Neural cell (in vitro differentiated cells): Measurements from ENCODE around the gene LTK. TPM values are rescaled to one million over a fixed set of nuclear protein-coding genes. Genes with fewer than 3 reads are reported as not detected.

Experiments used
- H2AFZ ChIP-seq: fragments of 200-600, 300-800 bp; sonication (generic), shearing (Covaris generic); 2 replicates; pipeline ENCODE4 v1.6.0; 2014; ENCODE audit warnings: low read depth, mild to moderate bottlenecking, antibody characterized with exemption, low read length, moderate library complexity
- H3F3A ChIP-seq: fragments of 200-600 bp; shearing (Covaris generic); 2 replicates; pipeline ENCODE4 v1.6.1; 2016; ENCODE audit warnings: mild to moderate bottlenecking, moderate library complexity, mixed read lengths, antibody characterized with exemption, low read length; ENCODE audit not compliant: insufficient read depth, poor library complexity, severe bottlenecking
- H3K27ac ChIP-seq: fragments of 200-600, 300-800 bp; sonication (generic), shearing (Covaris generic); 2 replicates; pipeline ENCODE4 v1.5.1; 2014; ENCODE audit warnings: mild to moderate bottlenecking, low read length, moderate library complexity
- H3K27me3 ChIP-seq: fragments of 300-800, 200-600 bp; sonication (generic), shearing (Covaris generic); 2 replicates; pipeline ENCODE4 v1.6.0; 2014; ENCODE audit warnings: mild to moderate bottlenecking, low read depth, low read length, moderate library complexity; ENCODE audit not compliant: insufficient read depth
- H3K36me3 ChIP-seq: fragments of 300-800, 200-600 bp; sonication (generic), shearing (Covaris generic); 2 replicates; pipeline ENCODE4 v1.5.1; 2014; ENCODE audit warnings: mild to moderate bottlenecking, antibody characterized with exemption, low read length, moderate library complexity; ENCODE audit not compliant: insufficient read depth
- H3K4me2 ChIP-seq: fragments of 300-800, 200-600 bp; sonication (generic), shearing (Covaris generic); 2 replicates; pipeline ENCODE4 v1.6.0; 2014; ENCODE audit warnings: mild to moderate bottlenecking, low read length
- H3K4me3 ChIP-seq: fragments of 300-800, 200-600 bp; sonication (generic), shearing (Covaris generic); 2 replicates; pipeline ENCODE4 v1.5.1; 2014; ENCODE audit warnings: mild to moderate bottlenecking, low read length, moderate library complexity
- H3K79me2 ChIP-seq: fragments of 200-600 bp; shearing (Covaris generic); replicated peaks from 2 replicates; pipeline ENCODE4 v1.6.0; 2014; ENCODE audit warnings: mild to moderate bottlenecking, low read length, moderate library complexity; ENCODE audit not compliant: insufficient read depth
- H3K9ac ChIP-seq: fragments of 300-800, 200-600 bp; sonication (generic), shearing (Covaris generic); 2 replicates; pipeline ENCODE4 v1.6.1; 2016; ENCODE audit warnings: mild to moderate bottlenecking, low read length, mixed read lengths
- H3K9me2 ChIP-seq: fragments of 200-600 bp; shearing (Covaris generic); 2 replicates; pipeline ENCODE4 v1.6.1; 2016; ENCODE audit warnings: mild to moderate bottlenecking, low read length, mixed read lengths; ENCODE audit not compliant: insufficient read depth
- H3K9me3 ChIP-seq: fragments of 200-600, 300-800 bp; sonication (generic), shearing (Covaris generic); 2 replicates; pipeline ENCODE4 v1.6.1; 2016; ENCODE audit warnings: mild to moderate bottlenecking, mixed run types, low read length, moderate library complexity, mixed read lengths
- H4K20me1 ChIP-seq: fragments of 200-600 bp; shearing (Covaris generic); 2 replicates; pipeline ENCODE4 v1.6.1; 2016; ENCODE audit warnings: mild to moderate bottlenecking, mixed run types; ENCODE audit not compliant: insufficient read depth
- EP300 ChIP-seq: fragments of 450-650 bp; conservative IDR thresholded peaks from 2 replicates; pipeline ENCODE4 v1.6.1; 2014; ENCODE audit warnings: antibody characterized with exemption, mild to moderate bottlenecking, moderate library complexity; ENCODE audit not compliant: poor library complexity, severe bottlenecking
- EZH2 ChIP-seq: fragments of 200-600, 300-800 bp; shearing (Covaris generic), sonication (generic); IDR thresholded peaks from 2 replicates; pipeline ENCODE4 v1.6.1; 2014; ENCODE audit warnings: antibody characterized with exemption, low read length, borderline replicate concordance, mild to moderate bottlenecking; ENCODE audit not compliant: insufficient read depth, poor library complexity, severe bottlenecking
- MXI1 ChIP-seq: fragments of 450-650 bp; conservative IDR thresholded peaks from 2 replicates; pipeline ENCODE4 v1.6.1; 2014; ENCODE audit warnings: antibody characterized with exemption, mild to moderate bottlenecking; ENCODE audit not compliant: poor library complexity, severe bottlenecking
- POLR2AphosphoS5 ChIP-seq: IDR thresholded peaks from 2 replicates; pipeline ENCODE4 v1.6.1; 2012
- RAD21 ChIP-seq: fragments of 450-650 bp; conservative IDR thresholded peaks from 2 replicates; pipeline ENCODE4 v1.6.1; 2014; ENCODE audit warnings: antibody characterized with exemption, mild to moderate bottlenecking, moderate library complexity
- SMC3 ChIP-seq: fragments of 450-650 bp; conservative IDR thresholded peaks from 2 replicates; pipeline ENCODE4 v1.6.1; 2014; ENCODE audit warnings: antibody characterized with exemption, mild to moderate bottlenecking, moderate library complexity; ENCODE audit not compliant: poor library complexity
- TAF1 ChIP-seq: IDR thresholded peaks from 2 replicates; pipeline ENCODE4 v1.6.1; 2012; ENCODE audit warnings: low read depth
- polyA plus RNA-seq: library from polyadenylated mRNA; depleted of rRNA; stranded (reverse); fragments of >200 nt; gene quantifications from 2 replicates; pipeline ENCODE4 v1.2.3, GENCODE V29; 2014
- TF ChIP-seq, protein P1 (sequence below): fragments of 450-650 bp; IDR thresholded peaks from 2 replicates; pipeline ENCODE4 v1.5.1; 2014; ENCODE audit warnings: antibody characterized with exemption, mild to moderate bottlenecking, moderate library complexity; ENCODE audit not compliant: poor library complexity, severe bottlenecking
- TF ChIP-seq, protein P2 (sequence below): IDR thresholded peaks from 2 replicates; pipeline ENCODE4 v1.6.1; 2012; ENCODE audit warnings: borderline replicate concordance

LTK gene
- polyA plus RNA-seq, 1 donor from 2014 or later, result 0.28 TPM

DNA sequence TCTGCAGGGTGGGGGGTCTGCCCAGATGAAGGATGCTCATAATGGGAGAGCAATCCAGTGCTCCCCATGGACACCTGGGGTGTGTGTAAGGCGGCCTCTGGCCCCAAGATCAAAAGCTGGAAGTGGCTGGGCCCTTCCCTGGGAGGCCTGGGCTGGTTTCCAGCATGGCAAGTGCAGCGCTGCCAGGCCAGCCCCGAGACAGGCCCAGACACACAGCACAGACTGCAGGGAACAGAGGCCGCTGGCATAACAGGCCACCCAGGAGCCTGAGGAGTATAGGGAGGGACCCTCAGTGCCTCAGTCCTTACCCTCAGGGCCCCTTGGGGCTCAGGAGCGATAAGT lies 10.0 kb downstream of the LTK start:
- no peak overlapping the region for H3K4me3 ChIP-seq
- H3K9me2 ChIP-seq, result no peaks in the 10 kb centered on the region
- H3K4me2 ChIP-seq, result no peak overlapping the region
- no peaks in the 10 kb centered on the region for H3K9me3 ChIP-seq
- H3F3A ChIP-seq, result no peaks in the 10 kb centered on the region
- H4K20me1 ChIP-seq, result no peaks in the 10 kb centered on the region
- H2AFZ ChIP-seq, result no peak overlapping the region
- H3K9ac ChIP-seq, result no peak overlapping the region
- H3K79me2 ChIP-seq, result no peaks in the 10 kb centered on the region
- peaks cover 89% of the 10 kb centered on the region for H3K27me3 ChIP-seq
- no peaks in the 10 kb centered on the region for H3K36me3 ChIP-seq
- H3K27ac ChIP-seq, result no peak overlapping the region
- no peak for TF ChIP-seq POLR2AphosphoS5
- no peak for TF ChIP-seq RAD21
- TF ChIP-seq EP300, result no peak
- TF ChIP-seq, protein P1, sequence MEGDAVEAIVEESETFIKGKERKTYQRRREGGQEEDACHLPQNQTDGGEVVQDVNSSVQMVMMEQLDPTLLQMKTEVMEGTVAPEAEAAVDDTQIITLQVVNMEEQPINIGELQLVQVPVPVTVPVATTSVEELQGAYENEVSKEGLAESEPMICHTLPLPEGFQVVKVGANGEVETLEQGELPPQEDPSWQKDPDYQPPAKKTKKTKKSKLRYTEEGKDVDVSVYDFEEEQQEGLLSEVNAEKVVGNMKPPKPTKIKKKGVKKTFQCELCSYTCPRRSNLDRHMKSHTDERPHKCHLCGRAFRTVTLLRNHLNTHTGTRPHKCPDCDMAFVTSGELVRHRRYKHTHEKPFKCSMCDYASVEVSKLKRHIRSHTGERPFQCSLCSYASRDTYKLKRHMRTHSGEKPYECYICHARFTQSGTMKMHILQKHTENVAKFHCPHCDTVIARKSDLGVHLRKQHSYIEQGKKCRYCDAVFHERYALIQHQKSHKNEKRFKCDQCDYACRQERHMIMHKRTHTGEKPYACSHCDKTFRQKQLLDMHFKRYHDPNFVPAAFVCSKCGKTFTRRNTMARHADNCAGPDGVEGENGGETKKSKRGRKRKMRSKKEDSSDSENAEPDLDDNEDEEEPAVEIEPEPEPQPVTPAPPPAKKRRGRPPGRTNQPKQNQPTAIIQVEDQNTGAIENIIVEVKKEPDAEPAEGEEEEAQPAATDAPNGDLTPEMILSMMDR, result no peak
- no peak for TF ChIP-seq SMC3
- no peak for TF ChIP-seq TAF1
- TF ChIP-seq EZH2, result no peak
- TF ChIP-seq, protein P2, sequence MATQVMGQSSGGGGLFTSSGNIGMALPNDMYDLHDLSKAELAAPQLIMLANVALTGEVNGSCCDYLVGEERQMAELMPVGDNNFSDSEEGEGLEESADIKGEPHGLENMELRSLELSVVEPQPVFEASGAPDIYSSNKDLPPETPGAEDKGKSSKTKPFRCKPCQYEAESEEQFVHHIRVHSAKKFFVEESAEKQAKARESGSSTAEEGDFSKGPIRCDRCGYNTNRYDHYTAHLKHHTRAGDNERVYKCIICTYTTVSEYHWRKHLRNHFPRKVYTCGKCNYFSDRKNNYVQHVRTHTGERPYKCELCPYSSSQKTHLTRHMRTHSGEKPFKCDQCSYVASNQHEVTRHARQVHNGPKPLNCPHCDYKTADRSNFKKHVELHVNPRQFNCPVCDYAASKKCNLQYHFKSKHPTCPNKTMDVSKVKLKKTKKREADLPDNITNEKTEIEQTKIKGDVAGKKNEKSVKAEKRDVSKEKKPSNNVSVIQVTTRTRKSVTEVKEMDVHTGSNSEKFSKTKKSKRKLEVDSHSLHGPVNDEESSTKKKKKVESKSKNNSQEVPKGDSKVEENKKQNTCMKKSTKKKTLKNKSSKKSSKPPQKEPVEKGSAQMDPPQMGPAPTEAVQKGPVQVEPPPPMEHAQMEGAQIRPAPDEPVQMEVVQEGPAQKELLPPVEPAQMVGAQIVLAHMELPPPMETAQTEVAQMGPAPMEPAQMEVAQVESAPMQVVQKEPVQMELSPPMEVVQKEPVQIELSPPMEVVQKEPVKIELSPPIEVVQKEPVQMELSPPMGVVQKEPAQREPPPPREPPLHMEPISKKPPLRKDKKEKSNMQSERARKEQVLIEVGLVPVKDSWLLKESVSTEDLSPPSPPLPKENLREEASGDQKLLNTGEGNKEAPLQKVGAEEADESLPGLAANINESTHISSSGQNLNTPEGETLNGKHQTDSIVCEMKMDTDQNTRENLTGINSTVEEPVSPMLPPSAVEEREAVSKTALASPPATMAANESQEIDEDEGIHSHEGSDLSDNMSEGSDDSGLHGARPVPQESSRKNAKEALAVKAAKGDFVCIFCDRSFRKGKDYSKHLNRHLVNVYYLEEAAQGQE, result no peak
- TF ChIP-seq MXI1, result no peak

- Histone ChIP-seq H3K9me2 (no peaks in the 10 kb centered on the region), H3K79me2 (no peaks in the 10 kb centered on the region), H3F3A (no peaks in the 10 kb centered on the region), H3K9ac (no peak overlapping the region), H4K20me1 (no peaks in the 10 kb centered on the region), H3K36me3 (no peaks in the 10 kb centered on the region), H3K9me3 (no peaks in the 10 kb centered on the region), H3K27me3 (peaks cover 93% of the 10 kb centered on the region), H3K27ac (no peak overlapping the region), H3K4me2 (no peak overlapping the region), H3K4me3 (peak overlapping the region; percentile 62), H2AFZ (no peak overlapping the region)
- TF ChIP-seq, protein P2, result no peak
- TF ChIP-seq POLR2AphosphoS5 (no peak), MXI1 (no peak), EZH2 (no peak), RAD21 (no peak), TAF1 (no peak), EP300 (no peak), SMC3 (no peak)
- TF ChIP-seq, protein P1, result no peak
Observed at GRCh38 chr15:41502795-41503668, 10.6 kb downstream of the LTK start.
